ENCODE data around the gene ARPC1B. TPM values are rescaled to one million over a fixed set of nuclear protein-coding genes. Genes with fewer than 3 reads are reported as not detected.
"Not testable (repeated sequence)": the region's sequence is repeated elsewhere in the genome, so short reads cannot be mapped to it uniquely, and the experiment has no call there.

ARPC1B gene
- total RNA-seq, 1 donor from 2014 or later, result 385 TPM

DNA sequence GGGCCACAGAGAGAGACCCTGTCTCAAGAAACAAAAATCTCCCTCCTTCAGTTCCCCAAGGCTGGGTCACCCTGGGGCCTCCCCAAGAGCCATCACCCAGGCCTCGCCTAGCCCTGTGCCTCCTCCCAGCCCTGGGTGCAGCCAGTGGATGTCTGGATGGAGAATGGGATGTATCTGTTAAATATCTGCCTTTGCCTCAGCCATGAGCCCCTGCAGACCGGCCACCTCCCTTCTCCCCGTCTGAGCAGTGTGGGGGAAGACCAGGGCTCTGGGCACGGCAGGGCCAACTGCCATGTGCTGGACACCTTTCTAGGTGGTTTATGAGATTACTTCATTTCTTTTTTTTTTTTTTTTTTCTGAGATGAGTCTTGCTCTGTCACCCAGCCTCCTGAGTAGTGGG is 10.0 kb downstream of the ARPC1B start:
- no peaks in the 10 kb centered on the region for H3K36me3 ChIP-seq (ENCODE audit: control insufficient read depth, insufficient read depth, low read length)
- TF ChIP-seq, protein P1, sequence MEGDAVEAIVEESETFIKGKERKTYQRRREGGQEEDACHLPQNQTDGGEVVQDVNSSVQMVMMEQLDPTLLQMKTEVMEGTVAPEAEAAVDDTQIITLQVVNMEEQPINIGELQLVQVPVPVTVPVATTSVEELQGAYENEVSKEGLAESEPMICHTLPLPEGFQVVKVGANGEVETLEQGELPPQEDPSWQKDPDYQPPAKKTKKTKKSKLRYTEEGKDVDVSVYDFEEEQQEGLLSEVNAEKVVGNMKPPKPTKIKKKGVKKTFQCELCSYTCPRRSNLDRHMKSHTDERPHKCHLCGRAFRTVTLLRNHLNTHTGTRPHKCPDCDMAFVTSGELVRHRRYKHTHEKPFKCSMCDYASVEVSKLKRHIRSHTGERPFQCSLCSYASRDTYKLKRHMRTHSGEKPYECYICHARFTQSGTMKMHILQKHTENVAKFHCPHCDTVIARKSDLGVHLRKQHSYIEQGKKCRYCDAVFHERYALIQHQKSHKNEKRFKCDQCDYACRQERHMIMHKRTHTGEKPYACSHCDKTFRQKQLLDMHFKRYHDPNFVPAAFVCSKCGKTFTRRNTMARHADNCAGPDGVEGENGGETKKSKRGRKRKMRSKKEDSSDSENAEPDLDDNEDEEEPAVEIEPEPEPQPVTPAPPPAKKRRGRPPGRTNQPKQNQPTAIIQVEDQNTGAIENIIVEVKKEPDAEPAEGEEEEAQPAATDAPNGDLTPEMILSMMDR (IDR thresholded peaks at IDR 0.05; ENCODE audit: insufficient read depth, low read length, poor library complexity, severe bottlenecking), result no peak
- no peak for DNase-seq (ENCODE audit: low read depth)
- H3K27me3 ChIP-seq (ENCODE audit: control insufficient read depth, insufficient read depth, low read length), result no peaks in the 10 kb centered on the region
- H3K4me3 ChIP-seq (ENCODE audit: low read depth, low read length), result no peak overlapping the region

DNA sequence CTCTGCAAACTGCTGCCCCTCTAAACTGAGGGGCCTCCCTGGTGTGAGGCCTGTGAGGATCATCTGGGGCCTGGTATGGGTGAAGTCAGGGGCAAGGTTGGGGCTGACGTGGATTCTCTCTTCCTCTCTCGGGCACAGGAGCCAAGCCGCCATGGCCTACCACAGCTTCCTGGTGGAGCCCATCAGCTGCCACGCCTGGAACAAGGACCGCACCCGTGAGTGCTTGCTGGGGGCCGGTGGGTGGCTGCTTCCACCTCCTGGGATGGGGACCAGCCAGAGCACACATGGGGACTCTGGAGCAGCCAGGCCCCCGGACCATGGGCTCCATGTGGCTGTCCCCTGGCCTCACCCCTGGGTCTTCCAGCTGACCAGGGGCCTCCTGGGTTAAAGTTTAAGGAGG is 11.0 kb downstream of the ARPC1B start:
- Histone ChIP-seq H3K4me3 (ENCODE audit: low read depth, low read length) (no peak overlapping the region), H3K36me3 (ENCODE audit: control insufficient read depth, insufficient read depth, low read length) (peaks cover 2% of the 10 kb centered on the region), H3K27me3 (ENCODE audit: control insufficient read depth, insufficient read depth, low read length) (no peaks in the 10 kb centered on the region)
- TF ChIP-seq, protein P1 (IDR thresholded peaks at IDR 0.05; ENCODE audit: insufficient read depth, low read length, poor library complexity, severe bottlenecking), result no peak
- no peak for DNase-seq (ENCODE audit: low read depth)

DNA sequence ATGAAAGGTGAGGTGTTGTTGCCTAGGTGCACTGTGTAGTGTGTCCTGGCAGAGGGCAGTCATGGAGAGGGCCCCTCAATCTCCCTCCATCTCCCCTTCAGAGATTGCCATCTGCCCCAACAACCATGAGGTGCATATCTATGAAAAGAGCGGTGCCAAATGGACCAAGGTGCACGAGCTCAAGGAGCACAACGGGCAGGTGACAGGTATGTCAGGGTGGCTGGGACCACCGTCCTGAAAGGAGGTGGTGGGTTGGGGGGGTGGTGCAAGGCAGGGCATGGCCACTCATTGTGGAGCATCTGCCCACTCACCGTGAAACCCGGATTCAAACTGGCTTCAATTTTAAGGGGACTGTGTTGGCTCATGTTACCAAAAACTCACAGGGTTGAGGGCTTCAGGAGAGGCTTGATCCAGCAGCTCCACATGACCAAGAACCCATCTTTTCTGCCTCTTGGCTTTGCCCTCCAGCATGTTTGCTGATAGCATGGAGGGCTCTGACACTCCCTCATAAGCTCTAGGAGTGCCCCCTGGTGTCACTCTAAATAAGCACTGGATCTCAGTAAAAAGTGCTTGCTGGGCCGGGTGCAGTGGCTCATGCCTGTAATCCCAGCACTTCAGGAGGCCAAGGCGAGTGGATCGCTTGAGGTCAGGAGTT is 12.2 kb downstream of the ARPC1B start:
- no peak for DNase-seq (ENCODE audit: low read depth)
- no peaks in the 10 kb centered on the region for H3K27me3 ChIP-seq (ENCODE audit: control insufficient read depth, insufficient read depth, low read length)
- H3K36me3 ChIP-seq (ENCODE audit: control insufficient read depth, insufficient read depth, low read length), result peaks cover 6% of the 10 kb centered on the region
- no peak overlapping the region for H3K4me3 ChIP-seq (ENCODE audit: low read depth, low read length)
- TF ChIP-seq, protein P1 (IDR thresholded peaks at IDR 0.05; ENCODE audit: insufficient read depth, low read length, poor library complexity, severe bottlenecking), result peak; percentile 31

DNA sequence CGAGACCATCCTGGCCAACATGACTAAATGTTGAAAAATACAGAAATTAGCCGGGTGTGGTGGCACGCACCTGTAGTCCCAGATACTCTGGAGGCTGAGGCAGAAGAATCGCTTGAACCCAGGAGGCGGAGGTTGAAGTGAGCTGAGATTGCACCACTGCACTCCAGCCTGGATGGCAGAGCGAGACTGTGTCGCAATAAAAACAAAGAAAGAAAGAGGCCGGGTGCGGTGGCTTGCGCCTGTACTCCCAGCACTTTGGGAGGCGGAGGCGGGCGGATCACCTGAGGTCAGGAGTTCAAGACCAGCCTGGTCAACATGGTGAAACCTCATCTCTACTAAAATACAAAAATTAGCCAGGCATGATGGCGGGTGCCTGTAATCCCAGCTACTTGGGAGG is 12.7 kb downstream of the ARPC1B start:
- not testable (repeated sequence) for H3K36me3 ChIP-seq (ENCODE audit: control insufficient read depth, insufficient read depth, low read length); DNase-seq (ENCODE audit: low read depth); H3K4me3 ChIP-seq (ENCODE audit: low read depth, low read length); H3K27me3 ChIP-seq (ENCODE audit: control insufficient read depth, insufficient read depth, low read length)

DNA sequence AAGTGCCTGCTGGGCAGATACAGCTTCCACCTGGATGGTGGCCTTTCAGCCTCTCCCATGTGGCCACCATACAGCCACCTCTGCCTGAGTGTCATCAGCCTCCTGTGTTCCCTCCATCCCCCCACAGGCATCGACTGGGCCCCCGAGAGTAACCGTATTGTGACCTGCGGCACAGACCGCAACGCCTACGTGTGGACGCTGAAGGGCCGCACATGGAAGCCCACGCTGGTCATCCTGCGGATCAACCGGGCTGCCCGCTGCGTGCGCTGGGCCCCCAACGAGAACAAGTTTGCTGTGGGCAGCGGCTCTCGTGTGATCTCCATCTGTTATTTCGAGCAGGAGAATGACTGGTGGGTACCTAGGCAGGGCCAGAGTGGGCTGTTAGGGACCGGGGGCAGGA is 13.4 kb downstream of the ARPC1B start:
- no peak for DNase-seq (ENCODE audit: low read depth)
- H3K4me3 ChIP-seq (ENCODE audit: low read depth, low read length), result no peak overlapping the region
- no peaks in the 10 kb centered on the region for H3K27me3 ChIP-seq (ENCODE audit: control insufficient read depth, insufficient read depth, low read length)
- TF ChIP-seq, protein P1 (IDR thresholded peaks at IDR 0.05; ENCODE audit: insufficient read depth, low read length, poor library complexity, severe bottlenecking), result no peak
- H3K36me3 ChIP-seq (ENCODE audit: control insufficient read depth, insufficient read depth, low read length), result peaks cover 9% of the 10 kb centered on the region

DNA sequence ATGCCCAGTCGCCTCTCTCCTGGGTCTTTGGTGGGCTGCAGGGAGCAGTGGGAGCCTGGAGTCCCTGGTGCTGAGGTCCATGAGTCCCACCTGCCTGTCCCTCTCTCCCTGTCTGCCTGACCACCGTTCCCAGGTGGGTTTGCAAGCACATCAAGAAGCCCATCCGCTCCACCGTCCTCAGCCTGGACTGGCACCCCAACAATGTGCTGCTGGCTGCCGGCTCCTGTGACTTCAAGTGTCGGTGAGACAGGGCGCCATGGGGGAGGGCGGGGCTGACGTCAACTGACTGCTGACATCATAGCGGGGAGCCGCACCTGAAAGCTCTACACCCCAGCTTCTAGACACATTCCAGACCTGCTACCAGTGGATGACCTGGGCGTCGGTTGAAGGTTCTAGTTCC is 15.2 kb downstream of the ARPC1B start:
- Histone ChIP-seq H3K4me3 (ENCODE audit: low read depth, low read length) (no peak overlapping the region), H3K36me3 (ENCODE audit: control insufficient read depth, insufficient read depth, low read length) (peaks cover 11% of the 10 kb centered on the region), H3K27me3 (ENCODE audit: control insufficient read depth, insufficient read depth, low read length) (no peaks in the 10 kb centered on the region)
- TF ChIP-seq, protein P1 (IDR thresholded peaks at IDR 0.05; ENCODE audit: insufficient read depth, low read length, poor library complexity, severe bottlenecking), result no peak
- no peak for DNase-seq (ENCODE audit: low read depth)
